Right ventricle myocardium inferior (tissue), 1 donor: ENCODE data around the gene ADAM19. TPM values are rescaled to one million over a fixed set of nuclear protein-coding genes. Genes with fewer than 3 reads are reported as not detected.

Experiments
- ATAC-seq: fragments of 200-7000 bp; cut with Tn5 transposase; one replicate; pipeline ENCODE4 v1.9.1; 2020; ENCODE audit warnings: mild to moderate bottlenecking, moderate library complexity
- DNase-seq: peaks from one replicate; pipeline ENCODE4 v3.0.0; 2021; ENCODE audit errors: missing footprints
- intact Hi-C: fragments of 100-400 bp; cut with DNase I; formaldehyde crosslinking; loops from one replicate; pipeline ENCODE4 v1.11.0; 2022
- total RNA-seq: library from RNA; stranded (reverse); fragmentation: NEBNext Ultra II Directional; extraction: Animal tissue kit (Norgen Biotek cat#: 25700); gene quantifications from one replicate; pipeline ENCODE4 v1.2.1, GENCODE V29; 2021
- donor health status: DM: no; HTN: yes; CAD: no; lungs with severe emphysema.

ADAM19 gene
- total RNA-seq, 1 donor from 2014 or later: 11.3 TPM

GRCh38 chr5:157530226-157530972 lies 45.2 kb downstream of the ADAM19 start:
- ATAC-seq (no peak), DNase-seq (no peak)
- intact Hi-C loops: no loop called here

GRCh38 chr5:157529002-157529401 lies 46.6 kb downstream of the ADAM19 start:
- DNase-seq (no peak), ATAC-seq (no peak)
- intact Hi-C loops: no loop called here

- ATAC-seq: peak; percentile 55
- intact Hi-C loops: no loop called here
Measured at GRCh38 chr5:157528036-157528632, 47.4 kb downstream of the ADAM19 start.

GRCh38 chr5:157524887-157525286 lies 50.7 kb downstream of the ADAM19 start:
- no peak for DNase-seq
- intact Hi-C loops: loop anchor here (5.0 kb wide), 1 partner anchor 52 kb away; the partner anchor contains the start of gene ADAM19
- no peak for ATAC-seq

More at GRCh38 chr5:157528036-157528632, 47.4 kb downstream of the ADAM19 start:
- no peak for DNase-seq

GRCh38 chr5:157523976-157524375 lies 51.6 kb downstream of the ADAM19 start:
- no peak for ATAC-seq
- intact Hi-C loops: loop anchor here (5.0 kb wide), 1 partner anchor 53 kb away; the partner anchor contains the start of gene ADAM19
- DNase-seq: no peak

- no peak for DNase-seq
- ATAC-seq: no peak
- intact Hi-C loops: loop anchor here (5.0 kb wide), 1 partner anchor 56 kb away; the partner anchor contains the start of gene ADAM19
Measured at GRCh38 chr5:157521704-157522029, 53.9 kb downstream of the ADAM19 start.

- intact Hi-C loops: loop anchor here (5.0 kb wide), 1 partner anchor 56 kb away; the partner anchor contains the start of gene ADAM19
- ATAC-seq (peak; percentile 53), DNase-seq (no peak)
Measured at GRCh38 chr5:157520911-157521703, 54.5 kb downstream of the ADAM19 start.

- intact Hi-C loops: loop anchor here (5.0 kb wide), 1 partner anchor 58 kb away; the partner anchor contains the start of gene ADAM19
- no peak for ATAC-seq
- no peak for DNase-seq
Measured at GRCh38 chr5:157519579-157520253, 55.9 kb downstream of the ADAM19 start.

GRCh38 chr5:157518963-157519362 lies 56.6 kb downstream of the ADAM19 start:
- DNase-seq: no peak
- intact Hi-C loops: no loop called here
- no peak for ATAC-seq

GRCh38 chr5:157516626-157517325 lies 58.8 kb downstream of the ADAM19 start:
- intact Hi-C loops: no loop called here
- DNase-seq (no peak), ATAC-seq (peak; percentile 71)

- ATAC-seq (no peak), DNase-seq (no peak)
- intact Hi-C loops: no loop called here
Measured at GRCh38 chr5:157516006-157516405, 59.6 kb downstream of the ADAM19 start.

GRCh38 chr5:157514974-157515373 lies 60.6 kb downstream of the ADAM19 start:
- no peak for DNase-seq
- ATAC-seq: no peak
- intact Hi-C loops: no loop called here

- ATAC-seq (no peak), DNase-seq (no peak)
- intact Hi-C loops: no loop called here
Measured at GRCh38 chr5:157513182-157513581, 62.4 kb downstream of the ADAM19 start.

- intact Hi-C loops: loop anchor here (1.0 kb wide), 1 partner anchor 50 kb away; no protein-coding TSS in a partner anchor
- ATAC-seq (peak; percentile 96), DNase-seq (peak; percentile 95)
Measured at GRCh38 chr5:157511651-157512644, 63.6 kb downstream of the ADAM19 start.

- ATAC-seq (no peak), DNase-seq (no peak)
- intact Hi-C loops: loop anchor here (1.0 kb wide), 1 partner anchor 52 kb away; no protein-coding TSS in a partner anchor
Measured at GRCh38 chr5:157510682-157511081, 64.9 kb downstream of the ADAM19 start.

- intact Hi-C loops: no loop called here
- no peak for ATAC-seq
- no peak for DNase-seq
Measured at GRCh38 chr5:157509587-157509986, 66.0 kb downstream of the ADAM19 start.

- DNase-seq (no peak), ATAC-seq (no peak)
- intact Hi-C loops: no loop called here
Measured at GRCh38 chr5:157509093-157509492, 66.5 kb downstream of the ADAM19 start.
